Stomach (tissue), 4 donors: ENCODE results near the gene SORCS2.

Source experiments
- EP300 ChIP-seq: sonication (generic); formaldehyde crosslinking; IDR thresholded peaks from one replicate; pipeline ENCODE4 v1.6.1; 2017; ENCODE audit warnings: antibody characterized with exemption
- POLR2A ChIP-seq, 4 donors: fragments of 450-650 bp; IDR thresholded peaks; one replicate each; pipeline ENCODE4 v1.6.1; 2016; ENCODE audit warnings: antibody characterized with exemption in 4 of 4, control low read depth in 2 of 4, mild to moderate bottlenecking in 1 of 4, moderate library complexity in 1 of 4
- POLR2AphosphoS5 ChIP-seq, 3 donors: sonication (generic); formaldehyde crosslinking; IDR thresholded peaks; one replicate each; pipeline ENCODE4 v1.6.1; 2016; ENCODE audit warnings: antibody characterized with exemption in 3 of 3
- TF ChIP-seq, protein P1 (sequence below), 7 experiments: fragments of 450-650 bp in 4 of 7; fragments of 200-600 bp in 3 of 7; sonication (generic) in 3 of 7; IDR thresholded peaks; one replicate each; pipeline ENCODE4 v1.5.1; 2016 to 2019; ENCODE audit warnings: antibody characterized with exemption in 7 of 7, control low read depth in 2 of 7, mild to moderate bottlenecking in 1 of 7

DNA sequence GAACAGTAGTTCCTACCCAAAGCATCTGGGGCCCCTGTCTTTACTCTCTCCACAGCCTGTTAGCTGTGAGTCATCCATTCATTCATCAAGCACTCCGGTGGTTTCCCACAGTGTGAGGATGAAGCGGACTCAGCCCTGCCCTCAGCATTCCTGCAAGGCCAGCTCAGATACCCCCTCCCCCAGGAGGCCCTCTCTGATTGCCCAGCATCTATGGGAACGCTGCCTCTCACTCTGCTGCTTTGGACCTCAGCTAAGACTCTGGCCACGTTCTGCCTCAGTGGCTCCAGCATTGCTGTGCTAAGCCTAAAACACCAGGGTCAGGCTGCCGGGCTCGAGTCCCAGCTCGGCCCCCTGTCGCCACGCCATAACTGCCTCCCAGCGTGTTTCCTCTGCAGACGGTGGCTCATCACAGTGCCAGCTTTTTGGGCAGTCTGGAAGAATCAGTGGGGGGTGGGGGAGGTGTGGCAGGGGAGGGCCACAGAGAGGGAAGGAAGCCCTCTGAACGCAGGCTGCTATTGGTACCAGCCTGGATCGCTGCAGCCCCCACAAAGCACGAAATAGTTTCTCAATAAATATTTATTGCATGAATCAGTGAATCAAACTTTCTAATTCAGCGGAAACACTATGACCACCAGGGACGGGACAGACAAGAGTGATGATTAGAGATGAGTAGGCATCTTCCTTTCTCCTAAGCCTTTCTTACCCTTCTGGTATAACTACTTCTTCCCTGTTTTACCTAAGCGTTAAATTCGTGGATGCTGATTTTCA, 74.4 kb downstream of the SORCS2 start:
- TF ChIP-seq, protein P1, sequence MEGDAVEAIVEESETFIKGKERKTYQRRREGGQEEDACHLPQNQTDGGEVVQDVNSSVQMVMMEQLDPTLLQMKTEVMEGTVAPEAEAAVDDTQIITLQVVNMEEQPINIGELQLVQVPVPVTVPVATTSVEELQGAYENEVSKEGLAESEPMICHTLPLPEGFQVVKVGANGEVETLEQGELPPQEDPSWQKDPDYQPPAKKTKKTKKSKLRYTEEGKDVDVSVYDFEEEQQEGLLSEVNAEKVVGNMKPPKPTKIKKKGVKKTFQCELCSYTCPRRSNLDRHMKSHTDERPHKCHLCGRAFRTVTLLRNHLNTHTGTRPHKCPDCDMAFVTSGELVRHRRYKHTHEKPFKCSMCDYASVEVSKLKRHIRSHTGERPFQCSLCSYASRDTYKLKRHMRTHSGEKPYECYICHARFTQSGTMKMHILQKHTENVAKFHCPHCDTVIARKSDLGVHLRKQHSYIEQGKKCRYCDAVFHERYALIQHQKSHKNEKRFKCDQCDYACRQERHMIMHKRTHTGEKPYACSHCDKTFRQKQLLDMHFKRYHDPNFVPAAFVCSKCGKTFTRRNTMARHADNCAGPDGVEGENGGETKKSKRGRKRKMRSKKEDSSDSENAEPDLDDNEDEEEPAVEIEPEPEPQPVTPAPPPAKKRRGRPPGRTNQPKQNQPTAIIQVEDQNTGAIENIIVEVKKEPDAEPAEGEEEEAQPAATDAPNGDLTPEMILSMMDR (IDR thresholded peaks at IDR 0.05), result no peak
- TF ChIP-seq POLR2AphosphoS5 (IDR thresholded peaks at IDR 0.05) (no peak), POLR2A (IDR thresholded peaks at IDR 0.05) (no peak), EP300 (no peak)
